Thyroid gland (tissue), 4 donors: Measurements from ENCODE around the gene ABCC1. TPM values are rescaled to one million over a fixed set of nuclear protein-coding genes. Genes with fewer than 3 reads are reported as not detected.
"Not testable (repeated sequence)": the region's sequence is repeated elsewhere in the genome, so short reads cannot be mapped to it uniquely, and the experiment has no call there.

ENCODE experiments used
- DNase-seq, 2 donors: peaks; one replicate each; pipeline ENCODE4 v3.0.0-alpha.2; 2019
- H3K27ac ChIP-seq, 3 donors: fragments of 200-600 bp; sonication (generic); 1 replicate in 2 of 3; 2 replicates in 1 of 3; pipeline ENCODE4 v1.5.1; 2016 to 2019; ENCODE audit warnings: mild to moderate bottlenecking in 1 of 3, moderate library complexity in 1 of 3
- H3K27me3 ChIP-seq: fragments of 200-600 bp; sonication (generic); one replicate; pipeline ENCODE4 v1.5.1; 2019
- H3K36me3 ChIP-seq, 2 donors: fragments of 200-600 bp; sonication (generic); one replicate each; pipeline ENCODE4 v1.5.1; 2016 to 2019
- H3K4me1 ChIP-seq, 2 donors: fragments of 200-600 bp; sonication (generic); one replicate each; pipeline ENCODE4 v1.5.1; 2017 to 2019
- H3K4me3 ChIP-seq, 3 donors: fragments of 200-600 bp; sonication (generic); replicated peaks in 1 of 3; 1 replicate in 2 of 3; 2 replicates in 1 of 3; pipeline ENCODE4 v1.5.1; 2016; ENCODE audit warnings: mild to moderate bottlenecking in 1 of 3
- H3K9me3 ChIP-seq: fragments of 200-600 bp; sonication (generic); one replicate; pipeline ENCODE4 v1.5.1; 2017
- CTCF ChIP-seq, 6 experiments: fragments of 200-600 bp in 3 of 6; fragments of 450-650 bp in 3 of 6; sonication (generic) in 3 of 6; IDR thresholded peaks; one replicate each; pipeline ENCODE4 v1.5.1; 2016 to 2019; ENCODE audit warnings: antibody characterized with exemption in 6 of 6, mild to moderate bottlenecking in 2 of 6, inconsistent platforms in 1 of 6, moderate library complexity in 1 of 6
- POLR2A ChIP-seq, 2 donors: fragments of 450-650 bp; IDR thresholded peaks; one replicate each; pipeline ENCODE4 v1.6.1; 2017; ENCODE audit warnings: antibody characterized with exemption in 2 of 2, mild to moderate bottlenecking in 2 of 2, moderate library complexity in 1 of 2
- WGBS, 2 donors: methylation state at CpG; one replicate each; pipeline ENCODE4 v1.1.5; 2017; 5-methylcytosine and 5-hydroxymethylcytosine counted together
- intact Hi-C: fragments of 100-400 bp; cut with DNase I; formaldehyde crosslinking; loops from one replicate; pipeline ENCODE4 v1.15.1; 2023
- total RNA-seq, 4 donors: library from RNA; depleted of rRNA; stranded (reverse); fragments of >200 nt; gene quantifications; one replicate each; pipeline ENCODE4 v1.2.3, GENCODE V29; 2016

The ABCC1 gene
- total RNA-seq, 4 donors from 2014 or later, result 42.7 to 76.7 (median 70.1) TPM

GRCh38 chr16:16101585-16101984, 152.2 kb downstream of the ABCC1 start:
- Histone ChIP-seq H3K27me3 (no peaks in the 10 kb centered on the region), H3K4me3 (no peak overlapping the region), H3K4me1 (peaks cover 27 to 31% of the 10 kb centered on the region in 2 donors), H3K9me3 (no peaks in the 10 kb centered on the region), H3K36me3 (peaks cover 9 to 28% of the 10 kb centered on the region in 2 donors), H3K27ac (no peak overlapping the region)
- WGBS, 2 donors, result 80 to 83% methylated on average over 5 of the region's 5 CpGs
- DNase-seq, result no peak
- no peak for TF ChIP-seq CTCF (IDR thresholded peaks at IDR 0.05)
- TF ChIP-seq POLR2A (IDR thresholded peaks at IDR 0.05), result no peak
- intact Hi-C loops, result no loop called here

GRCh38 chr16:16102738-16103137, 153.3 kb downstream of the ABCC1 start:
- 91 to 98% methylated on average over 4 of the region's 4 CpGs for WGBS, 2 donors
- Histone ChIP-seq H3K9me3 (no peaks in the 10 kb centered on the region), H3K36me3 (peaks cover 9 to 32% of the 10 kb centered on the region in 2 donors), H3K27ac (no peak overlapping the region), H3K4me1 (peaks cover 16 to 19% of the 10 kb centered on the region in 2 donors), H3K4me3 (no peak overlapping the region), H3K27me3 (no peaks in the 10 kb centered on the region)
- no peak for TF ChIP-seq CTCF (IDR thresholded peaks at IDR 0.05)
- TF ChIP-seq POLR2A (IDR thresholded peaks at IDR 0.05), result no peak
- DNase-seq, result no peak
- intact Hi-C loops, result no loop called here

- peak overlapping the region in 1 of 3 donors; percentile 22 for H3K27ac ChIP-seq
- WGBS, 2 donors, result 90 to 92% methylated on average over 6 to 7 of the region's 16 CpGs
- DNase-seq, H3K9me3 ChIP-seq, intact Hi-C loops, H3K4me3 ChIP-seq, H3K27me3 ChIP-seq: not testable (repeated sequence)
- H3K36me3 ChIP-seq, result peaks cover 9 to 34% of the 10 kb centered on the region in 2 donors
- H3K4me1 ChIP-seq, result peaks cover 16 to 19% of the 10 kb centered on the region in 2 donors
Measured at GRCh38 chr16:16104132-16104803, 154.9 kb downstream of the ABCC1 start.

- H3K27ac ChIP-seq, H3K27me3 ChIP-seq, H3K4me3 ChIP-seq, intact Hi-C loops, H3K9me3 ChIP-seq, DNase-seq: not testable (repeated sequence)
- WGBS, 2 donors, result 90 to 92% methylated on average over 5 to 16 of the region's 21 CpGs
- Histone ChIP-seq H3K4me1 (peaks cover 16 to 19% of the 10 kb centered on the region in 2 donors), H3K36me3 (peaks cover 9 to 36% of the 10 kb centered on the region in 2 donors)
Measured at GRCh38 chr16:16104804-16105141, 155.4 kb downstream of the ABCC1 start.

- Histone ChIP-seq H3K4me1 (peaks cover 16 to 20% of the 10 kb centered on the region in 2 donors), H3K27ac (no peak overlapping the region)
- DNase-seq, result no peak
Measured at GRCh38 chr16:16105646-16106045, 156.2 kb downstream of the ABCC1 start.

More at GRCh38 chr16:16105646-16106045, 156.2 kb downstream of the ABCC1 start:
- H3K36me3 ChIP-seq, result peaks cover 9 to 36% of the 10 kb centered on the region in 2 donors
- H3K4me3 ChIP-seq, result no peak overlapping the region
- H3K27me3 ChIP-seq, result no peaks in the 10 kb centered on the region
- 85 to 87% methylated on average over 14 of the region's 14 CpGs for WGBS, 2 donors
- H3K9me3 ChIP-seq, result no peaks in the 10 kb centered on the region
- TF ChIP-seq CTCF (IDR thresholded peaks at IDR 0.05) (no peak), POLR2A (IDR thresholded peaks at IDR 0.05) (no peak)
- intact Hi-C loops, result no loop called here
